Measurements from ENCODE around the gene FOXRED1.

GRCh38 chr11:126305699-126306098 is 36.7 kb downstream of the FOXRED1 start:
- TF ChIP-seq CTCF (IDR thresholded peaks at IDR 0.05 in 2 of 3, conservative IDR thresholded peaks at IDR 0.05 in 1 of 3; ENCODE audit: control insufficient read depth in 2 of 3, extremely low read depth in 1 of 3, insufficient read depth in 1 of 3, low read depth in 3 of 3, low read length in 3 of 3) (no peak), REST (IDR thresholded peaks at IDR 0.05; ENCODE audit: low read depth, low read length) (no peak), POLR2AphosphoS5 (IDR thresholded peaks at IDR 0.05; ENCODE audit: low read length) (no peak), JUND (IDR thresholded peaks at IDR 0.05; ENCODE audit: low read depth, low read length) (no peak), JUNB (IDR thresholded peaks at IDR 0.05) (no peak), RAD21 (IDR thresholded peaks at IDR 0.05; ENCODE audit: insufficient read depth, low read depth, low read length) (no peak), MAX (IDR thresholded peaks at IDR 0.05; ENCODE audit: low read depth, low read length) (no peak), EP300 (IDR thresholded peaks at IDR 0.05; ENCODE audit: borderline replicate concordance in 1 of 2, control insufficient read depth in 1 of 2, low read depth in 2 of 2, low read length in 2 of 2) (peak in 1 of 2 experiments; percentile 27; a peak in 1 of 4 replicates), MEF2A (IDR thresholded peaks at IDR 0.05; ENCODE audit: insufficient read depth, low read depth, low read length) (no peak)
- TF ChIP-seq, protein P1, sequence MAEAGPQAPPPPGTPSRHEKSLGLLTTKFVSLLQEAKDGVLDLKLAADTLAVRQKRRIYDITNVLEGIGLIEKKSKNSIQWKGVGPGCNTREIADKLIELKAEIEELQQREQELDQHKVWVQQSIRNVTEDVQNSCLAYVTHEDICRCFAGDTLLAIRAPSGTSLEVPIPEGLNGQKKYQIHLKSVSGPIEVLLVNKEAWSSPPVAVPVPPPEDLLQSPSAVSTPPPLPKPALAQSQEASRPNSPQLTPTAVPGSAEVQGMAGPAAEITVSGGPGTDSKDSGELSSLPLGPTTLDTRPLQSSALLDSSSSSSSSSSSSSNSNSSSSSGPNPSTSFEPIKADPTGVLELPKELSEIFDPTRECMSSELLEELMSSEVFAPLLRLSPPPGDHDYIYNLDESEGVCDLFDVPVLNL (IDR thresholded peaks at IDR 0.05; ENCODE audit: low read depth, low read length), result no peak
- TF ChIP-seq, protein P2, sequence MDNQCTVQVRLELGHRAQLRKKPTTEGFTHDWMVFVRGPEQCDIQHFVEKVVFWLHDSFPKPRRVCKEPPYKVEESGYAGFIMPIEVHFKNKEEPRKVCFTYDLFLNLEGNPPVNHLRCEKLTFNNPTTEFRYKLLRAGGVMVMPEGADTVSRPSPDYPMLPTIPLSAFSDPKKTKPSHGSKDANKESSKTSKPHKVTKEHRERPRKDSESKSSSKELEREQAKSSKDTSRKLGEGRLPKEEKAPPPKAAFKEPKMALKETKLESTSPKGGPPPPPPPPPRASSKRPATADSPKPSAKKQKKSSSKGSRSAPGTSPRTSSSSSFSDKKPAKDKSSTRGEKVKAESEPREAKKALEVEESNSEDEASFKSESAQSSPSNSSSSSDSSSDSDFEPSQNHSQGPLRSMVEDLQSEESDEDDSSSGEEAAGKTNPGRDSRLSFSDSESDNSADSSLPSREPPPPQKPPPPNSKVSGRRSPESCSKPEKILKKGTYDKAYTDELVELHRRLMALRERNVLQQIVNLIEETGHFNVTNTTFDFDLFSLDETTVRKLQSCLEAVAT (IDR thresholded peaks at IDR 0.05), result 0 out of 2 replicates have a peak, but pooled peaks have one; percentile 38
- TF ChIP-seq, protein P3, sequence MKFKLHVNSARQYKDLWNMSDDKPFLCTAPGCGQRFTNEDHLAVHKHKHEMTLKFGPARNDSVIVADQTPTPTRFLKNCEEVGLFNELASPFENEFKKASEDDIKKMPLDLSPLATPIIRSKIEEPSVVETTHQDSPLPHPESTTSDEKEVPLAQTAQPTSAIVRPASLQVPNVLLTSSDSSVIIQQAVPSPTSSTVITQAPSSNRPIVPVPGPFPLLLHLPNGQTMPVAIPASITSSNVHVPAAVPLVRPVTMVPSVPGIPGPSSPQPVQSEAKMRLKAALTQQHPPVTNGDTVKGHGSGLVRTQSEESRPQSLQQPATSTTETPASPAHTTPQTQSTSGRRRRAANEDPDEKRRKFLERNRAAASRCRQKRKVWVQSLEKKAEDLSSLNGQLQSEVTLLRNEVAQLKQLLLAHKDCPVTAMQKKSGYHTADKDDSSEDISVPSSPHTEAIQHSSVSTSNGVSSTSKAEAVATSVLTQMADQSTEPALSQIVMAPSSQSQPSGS (IDR thresholded peaks at IDR 0.05; ENCODE audit: low read length), result no peak

All from GM12878 (cell line).